ENCODE data around the gene FAM98C. TPM values are rescaled to one million over a fixed set of nuclear protein-coding genes. Genes with fewer than 3 reads are reported as not detected.
"Not testable (repeated sequence)": the region's sequence is repeated elsewhere in the genome, so short reads cannot be mapped to it uniquely, and the experiment has no call there.

The FAM98C gene
- total RNA-seq, 6 experiments from 2014 or later, result 7.6 to 19.8 (median 9.8) TPM

GRCh38 chr19:38401148-38401547 lies 1.7 kb upstream of the FAM98C start:
- no peaks in the 10 kb centered on the region for H3K36me3 ChIP-seq
- no peaks in the 10 kb centered on the region for H3K27me3 ChIP-seq
- H3K4me3 ChIP-seq, result no peak overlapping the region
- no peak for DNase-seq
- H3K4me1 ChIP-seq, result no peaks in the 10 kb centered on the region
- H3K9me3 ChIP-seq, result no peaks in the 10 kb centered on the region
- TF ChIP-seq POLR2A (IDR thresholded peaks at IDR 0.05), result no peak
- no peak for TF ChIP-seq CTCF (IDR thresholded peaks at IDR 0.05)
- 65% methylated on average over 3 of the region's 3 CpGs for WGBS (ENCODE audit: insufficient coverage, low coverage, low lambda C conversion rate, missing lambda C conversion rate)
- no peak for ATAC-seq
- H3K27ac ChIP-seq, result no peak overlapping the region
- intact Hi-C loops (cut with DNase I), result no loop called here

GRCh38 chr19:38402623-38402966 lies 298 bp upstream of the FAM98C start:
- peaks cover 0 to 8% (median 0%) of the 10 kb centered on the region in 4 donors for H3K36me3 ChIP-seq
- no peaks in the 10 kb centered on the region for H3K27me3 ChIP-seq
- H3K4me1 ChIP-seq, result no peaks in the 10 kb centered on the region
- DNase-seq (no peak), ATAC-seq (no peak)
- 7% methylated on average over 14 of the region's 18 CpGs for WGBS (ENCODE audit: insufficient coverage, low coverage, low lambda C conversion rate, missing lambda C conversion rate)
- no peak overlapping the region for H3K27ac ChIP-seq
- TF ChIP-seq CTCF (IDR thresholded peaks at IDR 0.05) (no peak), POLR2A (IDR thresholded peaks at IDR 0.05) (no peak)
- no peaks in the 10 kb centered on the region for H3K9me3 ChIP-seq
- intact Hi-C loops (cut with DNase I), result no loop called here
- H3K4me3 ChIP-seq, result peak overlapping the region; percentile 22 to 93 (median 91)

GRCh38 chr19:38404858-38405257 lies 2.0 kb downstream of the FAM98C start:
- ATAC-seq, result no peak

GRCh38 chr19:38405276-38405675 lies 2.4 kb downstream of the FAM98C start:
- TF ChIP-seq CTCF (IDR thresholded peaks at IDR 0.05) (no peak), POLR2A (IDR thresholded peaks at IDR 0.05) (no peak)
- Histone ChIP-seq H3K36me3 (peaks cover 0 to 8% (median 0%) of the 10 kb centered on the region in 4 donors), H3K4me1 (no peaks in the 10 kb centered on the region), H3K4me3 (no peak overlapping the region), H3K27me3 (no peaks in the 10 kb centered on the region), H3K9me3 (no peaks in the 10 kb centered on the region), H3K27ac (no peak overlapping the region)
- ATAC-seq (no peak), DNase-seq (no peak)
- intact Hi-C loops (cut with DNase I), result no loop called here
- WGBS (ENCODE audit: insufficient coverage, low coverage, low lambda C conversion rate, missing lambda C conversion rate), result 98% methylated on average over 5 of the region's 8 CpGs

More at GRCh38 chr19:38404858-38405257, 2.0 kb downstream of the FAM98C start:
- Histone ChIP-seq H3K4me1 (no peaks in the 10 kb centered on the region), H3K27ac (no peak overlapping the region), H3K9me3 (no peaks in the 10 kb centered on the region), H3K36me3 (peaks cover 0 to 8% (median 0%) of the 10 kb centered on the region in 4 donors), H3K4me3 (no peak overlapping the region), H3K27me3 (no peaks in the 10 kb centered on the region)
- intact Hi-C loops (cut with DNase I), result no loop called here
- TF ChIP-seq POLR2A (IDR thresholded peaks at IDR 0.05) (no peak), CTCF (IDR thresholded peaks at IDR 0.05) (no peak)
- no peak for DNase-seq
- no CpG with 5 or more reads among the region's 6 CpGs for WGBS (ENCODE audit: insufficient coverage, low coverage, low lambda C conversion rate, missing lambda C conversion rate)

GRCh38 chr19:38409631-38410133 lies 6.8 kb downstream of the FAM98C start:
- intact Hi-C loops (cut with DNase I), result no loop called here
- Histone ChIP-seq H3K4me1 (no peaks in the 10 kb centered on the region), H3K4me3 (no peak overlapping the region), H3K9me3 (no peaks in the 10 kb centered on the region), H3K36me3 (peaks cover 0 to 8% (median 0%) of the 10 kb centered on the region in 4 donors), H3K27me3 (no peaks in the 10 kb centered on the region), H3K27ac (no peak overlapping the region)
- WGBS (ENCODE audit: insufficient coverage, low coverage, low lambda C conversion rate, missing lambda C conversion rate), result 50% methylated on average over 7 of the region's 7 CpGs
- ATAC-seq (peak; percentile 20 to 60 (median 38)), DNase-seq (no peak)
- TF ChIP-seq CTCF (IDR thresholded peaks at IDR 0.05), result no peak
- TF ChIP-seq POLR2A (IDR thresholded peaks at IDR 0.05), result no peak

GRCh38 chr19:38410407-38410806 lies 7.5 kb downstream of the FAM98C start:
- H3K27ac ChIP-seq; H3K4me3 ChIP-seq; H3K4me1 ChIP-seq; H3K36me3 ChIP-seq; H3K9me3 ChIP-seq; H3K27me3 ChIP-seq; ATAC-seq; DNase-seq; intact Hi-C loops (cut with DNase I): not testable (repeated sequence)
- 81% methylated on average over 5 of the region's 6 CpGs for WGBS (ENCODE audit: insufficient coverage, low coverage, low lambda C conversion rate, missing lambda C conversion rate)

All from right lobe of liver (tissue), 6 donors.